ENCODE results near the gene SLC8A2.

DNA sequence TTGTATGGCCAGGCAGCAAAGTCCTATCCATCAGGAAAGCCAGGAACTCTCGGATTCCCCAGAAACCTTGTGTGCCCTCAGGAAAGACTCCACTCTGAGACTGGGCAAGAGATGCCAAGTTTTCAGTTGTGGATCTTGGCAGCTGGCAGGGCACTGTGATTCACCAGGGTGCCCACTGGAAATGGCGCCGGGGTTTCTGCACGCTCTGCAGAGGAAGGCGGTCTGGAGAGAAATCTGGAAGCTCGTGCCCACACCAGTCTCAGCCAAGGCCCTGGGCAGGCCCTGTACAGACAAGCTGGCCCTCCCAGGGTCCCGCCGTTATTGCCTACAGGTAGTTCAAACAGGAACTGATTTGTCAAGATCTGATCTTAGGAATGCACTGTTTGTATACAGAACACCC lies 38.3 kb upstream of the SLC8A2 start:
- TF ChIP-seq, protein P1, sequence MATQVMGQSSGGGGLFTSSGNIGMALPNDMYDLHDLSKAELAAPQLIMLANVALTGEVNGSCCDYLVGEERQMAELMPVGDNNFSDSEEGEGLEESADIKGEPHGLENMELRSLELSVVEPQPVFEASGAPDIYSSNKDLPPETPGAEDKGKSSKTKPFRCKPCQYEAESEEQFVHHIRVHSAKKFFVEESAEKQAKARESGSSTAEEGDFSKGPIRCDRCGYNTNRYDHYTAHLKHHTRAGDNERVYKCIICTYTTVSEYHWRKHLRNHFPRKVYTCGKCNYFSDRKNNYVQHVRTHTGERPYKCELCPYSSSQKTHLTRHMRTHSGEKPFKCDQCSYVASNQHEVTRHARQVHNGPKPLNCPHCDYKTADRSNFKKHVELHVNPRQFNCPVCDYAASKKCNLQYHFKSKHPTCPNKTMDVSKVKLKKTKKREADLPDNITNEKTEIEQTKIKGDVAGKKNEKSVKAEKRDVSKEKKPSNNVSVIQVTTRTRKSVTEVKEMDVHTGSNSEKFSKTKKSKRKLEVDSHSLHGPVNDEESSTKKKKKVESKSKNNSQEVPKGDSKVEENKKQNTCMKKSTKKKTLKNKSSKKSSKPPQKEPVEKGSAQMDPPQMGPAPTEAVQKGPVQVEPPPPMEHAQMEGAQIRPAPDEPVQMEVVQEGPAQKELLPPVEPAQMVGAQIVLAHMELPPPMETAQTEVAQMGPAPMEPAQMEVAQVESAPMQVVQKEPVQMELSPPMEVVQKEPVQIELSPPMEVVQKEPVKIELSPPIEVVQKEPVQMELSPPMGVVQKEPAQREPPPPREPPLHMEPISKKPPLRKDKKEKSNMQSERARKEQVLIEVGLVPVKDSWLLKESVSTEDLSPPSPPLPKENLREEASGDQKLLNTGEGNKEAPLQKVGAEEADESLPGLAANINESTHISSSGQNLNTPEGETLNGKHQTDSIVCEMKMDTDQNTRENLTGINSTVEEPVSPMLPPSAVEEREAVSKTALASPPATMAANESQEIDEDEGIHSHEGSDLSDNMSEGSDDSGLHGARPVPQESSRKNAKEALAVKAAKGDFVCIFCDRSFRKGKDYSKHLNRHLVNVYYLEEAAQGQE (IDR thresholded peaks at IDR 0.05; ENCODE audit: unreplicated experiment) = no peak
- TF ChIP-seq CTCF (conservative IDR thresholded peaks at IDR 0.05; ENCODE audit: low read depth in 2 of 2) (no peak), JUNB (IDR thresholded peaks at IDR 0.05; ENCODE audit: unreplicated experiment) (no peak), POLR2AphosphoS5 (IDR thresholded peaks at IDR 0.05; ENCODE audit: low read depth) (no peak), EZH2 (IDR thresholded peaks at IDR 0.05; ENCODE audit: low read depth, unreplicated experiment) (no peak), CREB1 (CRISPR knock-in tag; IDR thresholded peaks at IDR 0.05; ENCODE audit: low read depth) (no peak), ZNF331 (CRISPR knock-in tag; IDR thresholded peaks at IDR 0.05; ENCODE audit: low read depth) (no peak), EZH2phosphoT487 (IDR thresholded peaks at IDR 0.05; ENCODE audit: unreplicated experiment) (no peak)
